ENCODE measurements around the gene SLC1A4.
"Not testable (repeated sequence)": the region's sequence is repeated elsewhere in the genome, so short reads cannot be mapped to it uniquely, and the experiment has no call there.

The SLC1A4 gene

DNA sequence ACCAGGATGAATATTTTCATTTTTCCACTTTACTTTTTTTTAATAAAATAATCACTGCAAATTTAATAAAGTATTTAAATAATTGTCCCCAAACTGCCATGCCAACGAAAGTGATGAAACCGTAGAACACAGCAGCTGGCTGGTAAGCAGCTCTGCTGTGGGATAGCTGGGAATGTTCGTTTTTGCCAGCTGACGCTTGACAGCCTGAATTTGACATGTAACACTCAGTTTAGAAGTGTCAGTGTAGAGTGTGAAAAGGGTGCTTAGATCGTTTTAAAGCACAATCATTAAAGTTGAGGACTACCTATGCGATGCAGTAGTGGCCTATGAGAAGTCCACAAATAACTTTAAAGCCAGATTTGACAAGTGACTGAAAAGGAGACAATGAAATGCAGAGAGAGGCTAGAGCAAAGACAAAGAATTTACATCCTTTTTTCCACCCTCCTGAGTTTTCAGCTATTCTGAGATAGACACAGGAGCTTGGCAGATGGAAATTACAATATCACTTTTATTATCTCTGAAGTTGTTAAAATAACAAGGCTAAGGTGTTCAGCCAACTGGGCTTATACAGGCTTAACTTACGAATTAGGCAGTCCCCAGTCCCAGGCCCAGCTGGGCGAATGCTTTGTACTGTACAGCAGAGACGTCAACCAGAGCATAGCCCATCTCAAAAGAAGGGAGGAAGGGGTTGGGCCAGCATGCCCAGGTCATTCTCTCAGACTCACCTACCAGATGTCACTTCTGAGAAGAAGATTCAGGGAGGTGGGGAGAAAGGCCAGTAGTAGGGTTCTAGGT lies 31.9 kb upstream of the SLC1A4 start:
- no peak overlapping the region for H3K4me3 ChIP-seq
- no peak overlapping the region for H3K27ac ChIP-seq
- H3K27me3 ChIP-seq: no peaks in the 10 kb centered on the region
- peaks cover 0 to 9% (median 0%) of the 10 kb centered on the region in 10 experiments; a peak in 5 of 20 replicates for H3K4me1 ChIP-seq
- no peak overlapping the region for H3K9ac ChIP-seq
- no peaks in the 10 kb centered on the region for H4K20me1 ChIP-seq
- peaks cover 8 to 23% (median 15%) of the 10 kb centered on the region in 11 experiments; a peak in 19 of 22 replicates for H3K9me3 ChIP-seq (replicated peaks in 1 of 11)
- no peaks in the 10 kb centered on the region for H3K36me3 ChIP-seq
- no peak overlapping the region for H3K4me2 ChIP-seq
- TF ChIP-seq Cebpa-rat (IDR thresholded peaks at IDR 0.05): no peak

- Histone ChIP-seq H3K27ac (no peak overlapping the region), H3K9me3 (replicated peaks in 1 of 11) (peaks cover 8 to 19% (median 15%) of the 10 kb centered on the region in 11 experiments; a peak in 19 of 22 replicates), H4K20me1 (no peaks in the 10 kb centered on the region), H3K27me3 (no peaks in the 10 kb centered on the region), H3K4me2 (no peak overlapping the region), H3K9ac (no peak overlapping the region), H3K4me3 (no peak overlapping the region), H3K4me1 (peaks cover 0 to 9% (median 0%) of the 10 kb centered on the region in 10 experiments; a peak in 3 of 20 replicates), H3K36me3 (no peaks in the 10 kb centered on the region)
- TF ChIP-seq Cebpa-rat (IDR thresholded peaks at IDR 0.05): no peak
Measured at GRCh38 chr2:64958556-64958955, 30.6 kb upstream of the SLC1A4 start.

DNA sequence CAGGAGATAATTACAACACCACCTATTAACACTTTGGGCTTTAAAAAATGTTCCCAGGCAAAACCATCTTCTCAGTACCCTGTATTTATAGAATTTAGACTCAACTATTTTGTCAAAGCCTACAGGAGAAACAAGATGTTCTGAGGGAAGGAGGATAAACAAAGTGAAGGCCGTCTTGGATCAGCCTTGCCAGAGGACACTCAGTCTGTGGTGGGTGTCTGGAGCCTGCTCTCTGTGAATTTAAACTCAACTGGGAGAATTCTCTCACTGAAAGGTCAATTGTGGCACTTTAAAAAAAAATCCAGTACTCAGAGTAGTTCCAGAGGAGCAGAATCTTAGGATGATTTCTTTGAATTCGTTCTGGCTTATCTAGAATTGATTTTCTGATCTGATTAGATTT lies 28.4 kb upstream of the SLC1A4 start:
- H3K4me3 ChIP-seq: no peak overlapping the region
- no peaks in the 10 kb centered on the region for H3K27me3 ChIP-seq
- H3K4me2 ChIP-seq: no peak overlapping the region
- peaks cover 0 to 3% (median under 1%) of the 10 kb centered on the region in 11 experiments; a peak in 8 of 22 replicates for H3K9me3 ChIP-seq (replicated peaks in 1 of 11)
- no peaks in the 10 kb centered on the region for H4K20me1 ChIP-seq
- peaks cover 0 to 9% (median 0%) of the 10 kb centered on the region in 10 experiments; a peak in 3 of 20 replicates for H3K4me1 ChIP-seq
- TF ChIP-seq Cebpa-rat (IDR thresholded peaks at IDR 0.05): no peak
- no peak overlapping the region for H3K27ac ChIP-seq
- no peaks in the 10 kb centered on the region for H3K36me3 ChIP-seq
- H3K9ac ChIP-seq: no peak overlapping the region

- H3K4me2 ChIP-seq; H3K4me1 ChIP-seq; H3K9me3 ChIP-seq (replicated peaks in 1 of 11); H3K36me3 ChIP-seq; H3K27me3 ChIP-seq; H3K27ac ChIP-seq; H3K4me3 ChIP-seq; H3K9ac ChIP-seq; H4K20me1 ChIP-seq: not testable (repeated sequence)
Measured at GRCh38 chr2:64963138-64963537, 26.1 kb upstream of the SLC1A4 start.

DNA sequence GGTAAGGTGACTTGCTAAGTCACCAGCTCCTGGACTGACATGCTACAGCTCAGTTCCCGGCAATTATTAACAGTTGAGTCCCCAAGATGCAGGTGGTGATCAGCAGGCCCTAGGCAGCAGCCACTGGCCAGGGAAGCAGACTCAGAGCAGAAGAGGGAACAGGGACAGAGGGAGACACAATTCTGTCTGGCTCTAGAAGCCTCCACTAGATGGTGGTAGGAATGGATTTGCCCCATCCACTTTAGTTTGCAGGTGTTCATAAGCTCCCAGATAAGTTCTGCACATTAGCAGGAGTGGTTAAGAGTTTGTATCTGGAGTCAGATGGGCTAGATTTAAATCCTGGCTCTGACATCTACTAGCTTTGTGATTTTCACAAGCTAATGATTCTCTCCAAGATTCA lies 25.5 kb upstream of the SLC1A4 start:
- Histone ChIP-seq H3K36me3 (no peaks in the 10 kb centered on the region), H3K4me2 (no peak overlapping the region), H3K27me3 (no peaks in the 10 kb centered on the region), H3K4me1 (no peaks in the 10 kb centered on the region), H3K4me3 (no peak overlapping the region), H4K20me1 (no peaks in the 10 kb centered on the region), H3K9me3 (replicated peaks in 1 of 11) (peaks cover 0 to 1% (median 0%) of the 10 kb centered on the region in 11 experiments; a peak in 2 of 22 replicates), H3K27ac (no peak overlapping the region), H3K9ac (no peak overlapping the region)
- TF ChIP-seq Cebpa-rat (IDR thresholded peaks at IDR 0.05): no peak

GRCh38 chr2:64966017-64966416 lies 23.2 kb upstream of the SLC1A4 start:
- no peaks in the 10 kb centered on the region for H3K27me3 ChIP-seq
- no peak for TF ChIP-seq Cebpa-rat (IDR thresholded peaks at IDR 0.05)
- H3K9me3 ChIP-seq (replicated peaks in 1 of 11): peaks cover 0 to 7% (median 0%) of the 10 kb centered on the region in 11 experiments; a peak in 3 of 22 replicates
- H3K4me3 ChIP-seq: no peak overlapping the region
- H3K36me3 ChIP-seq: no peaks in the 10 kb centered on the region
- H4K20me1 ChIP-seq: no peaks in the 10 kb centered on the region
- no peak overlapping the region for H3K9ac ChIP-seq
- no peaks in the 10 kb centered on the region for H3K4me1 ChIP-seq
- no peak overlapping the region for H3K27ac ChIP-seq
- H3K4me2 ChIP-seq: no peak overlapping the region

GRCh38 chr2:64966839-64967238 lies 22.4 kb upstream of the SLC1A4 start:
- no peak for TF ChIP-seq Cebpa-rat (IDR thresholded peaks at IDR 0.05)
- H3K9me3 ChIP-seq (replicated peaks in 1 of 11): peaks cover 0 to 7% (median 0%) of the 10 kb centered on the region in 11 experiments; a peak in 3 of 22 replicates
- H4K20me1 ChIP-seq: no peaks in the 10 kb centered on the region
- no peak overlapping the region for H3K9ac ChIP-seq
- no peaks in the 10 kb centered on the region for H3K4me1 ChIP-seq
- no peak overlapping the region for H3K4me2 ChIP-seq
- no peak overlapping the region for H3K27ac ChIP-seq
- H3K27me3 ChIP-seq: no peaks in the 10 kb centered on the region
- H3K36me3 ChIP-seq: no peaks in the 10 kb centered on the region
- H3K4me3 ChIP-seq: no peak overlapping the region

DNA sequence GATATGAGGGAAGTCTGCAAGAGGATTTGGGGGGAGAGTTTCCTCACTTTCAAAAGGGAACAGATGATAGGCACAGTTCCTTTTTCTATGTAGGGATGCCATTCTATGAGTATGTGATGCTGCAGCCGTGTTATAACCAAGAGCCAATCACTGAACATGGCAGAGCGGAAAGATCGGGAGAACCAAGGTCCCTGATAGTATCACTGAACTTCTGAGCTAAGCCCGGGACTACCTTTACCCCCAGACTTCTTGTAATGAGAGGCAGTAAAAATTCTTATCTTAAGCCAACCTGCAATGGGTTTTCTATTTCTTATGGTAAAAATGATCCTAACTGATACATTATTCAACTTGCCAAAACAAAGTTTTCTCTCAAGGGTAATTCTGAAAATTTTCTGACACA lies 21.6 kb upstream of the SLC1A4 start:
- H3K27ac ChIP-seq: no peak overlapping the region

GRCh38 chr2:64969086-64969485 lies 20.1 kb upstream of the SLC1A4 start:
- not testable (repeated sequence) for H3K4me1 ChIP-seq; H3K9me3 ChIP-seq (replicated peaks in 1 of 11)

More for the DNA sequence above, 21.6 kb upstream of the SLC1A4 start:
- H3K36me3 ChIP-seq: no peaks in the 10 kb centered on the region
- TF ChIP-seq Cebpa-rat (IDR thresholded peaks at IDR 0.05): no peak
- no peak overlapping the region for H3K4me3 ChIP-seq
- H3K9ac ChIP-seq: no peak overlapping the region
- H4K20me1 ChIP-seq: no peaks in the 10 kb centered on the region
- no peaks in the 10 kb centered on the region for H3K4me1 ChIP-seq
- H3K4me2 ChIP-seq: no peak overlapping the region
- H3K9me3 ChIP-seq (replicated peaks in 1 of 11): peaks cover 0 to 7% (median 0%) of the 10 kb centered on the region in 11 experiments; a peak in 3 of 22 replicates
- H3K27me3 ChIP-seq: no peaks in the 10 kb centered on the region

GRCh38 chr2:64970495-64970894 lies 18.7 kb upstream of the SLC1A4 start:
- Histone ChIP-seq H3K4me2 (no peak overlapping the region), H3K9ac (no peak overlapping the region), H3K27me3 (no peaks in the 10 kb centered on the region), H3K4me3 (no peak overlapping the region), H3K4me1 (peaks cover 0 to 4% (median 0%) of the 10 kb centered on the region in 10 experiments; a peak in 1 of 20 replicates), H3K9me3 (replicated peaks in 1 of 11) (peaks cover 0 to 7% (median 0%) of the 10 kb centered on the region in 11 experiments; a peak in 3 of 22 replicates), H3K27ac (no peak overlapping the region), H4K20me1 (no peaks in the 10 kb centered on the region), H3K36me3 (no peaks in the 10 kb centered on the region)
- TF ChIP-seq Cebpa-rat (IDR thresholded peaks at IDR 0.05): no peak

More at GRCh38 chr2:64969086-64969485, 20.1 kb upstream of the SLC1A4 start:
- H3K4me3 ChIP-seq, H3K36me3 ChIP-seq, H3K9ac ChIP-seq, H3K27ac ChIP-seq, H3K27me3 ChIP-seq, H4K20me1 ChIP-seq, H3K4me2 ChIP-seq: not testable (repeated sequence)

Measured in BLaER1 treated with 17β-estradiol and CSF1 and Interleukin-3, amounts not matched to agents 10 nM and 100 nM (cell line).